Epithelial cell of esophagus (primary cell): ENCODE data around the gene VPS9D1.

Source experiments
- DNase-seq: peaks from one replicate; pipeline ENCODE4 v3.0.0; 2010; ENCODE audit warnings: low read depth
- H3K4me3 ChIP-seq: 2 replicates; pipeline ENCODE4 v1.5.1; 2011; ENCODE audit warnings: mild to moderate bottlenecking, low read length, control low read depth
- CTCF ChIP-seq: IDR thresholded peaks from 2 replicates; pipeline ENCODE4 v1.5.1; 2011; ENCODE audit warnings: low read depth, mild to moderate bottlenecking, low read length, control low read depth, inconsistent platforms; ENCODE audit not compliant: insufficient read depth; ENCODE audit errors: missing control alignments

VPS9D1 gene

GRCh38 chr16:89732918-89733242 lies 12.2 kb upstream of the VPS9D1 start:
- TF ChIP-seq CTCF = no peak
- no peak overlapping the region for H3K4me3 ChIP-seq
- no peak for DNase-seq

- H3K4me3 ChIP-seq = no peak overlapping the region
Measured at GRCh38 chr16:89732142-89732917, 11.6 kb upstream of the VPS9D1 start.

GRCh38 chr16:89730610-89731234 lies 10.0 kb upstream of the VPS9D1 start:
- no peak overlapping the region for H3K4me3 ChIP-seq
- TF ChIP-seq CTCF = no peak
- no peak for DNase-seq

More at GRCh38 chr16:89732142-89732917, 11.6 kb upstream of the VPS9D1 start:
- DNase-seq = no peak
- TF ChIP-seq CTCF = no peak

GRCh38 chr16:89729863-89730593 lies 9.3 kb upstream of the VPS9D1 start:
- H3K4me3 ChIP-seq = no peak overlapping the region
- no peak for TF ChIP-seq CTCF
- DNase-seq = no peak

GRCh38 chr16:89729293-89729692 lies 8.6 kb upstream of the VPS9D1 start:
- TF ChIP-seq CTCF = no peak
- no peak overlapping the region for H3K4me3 ChIP-seq
- DNase-seq = no peak

- no peak for TF ChIP-seq CTCF
Measured at GRCh38 chr16:89727406-89728120, 6.9 kb upstream of the VPS9D1 start.

More at GRCh38 chr16:89727406-89728120, 6.9 kb upstream of the VPS9D1 start:
- no peak for DNase-seq
- no peak overlapping the region for H3K4me3 ChIP-seq
